ENCODE measurements around the gene NLN. TPM values are rescaled to one million over a fixed set of nuclear protein-coding genes. Genes with fewer than 3 reads are reported as not detected.

NLN gene
- total and polyA plus RNA-seq, 2 experiments from 2014 or later: 16.4 to 24.3 TPM

DNA sequence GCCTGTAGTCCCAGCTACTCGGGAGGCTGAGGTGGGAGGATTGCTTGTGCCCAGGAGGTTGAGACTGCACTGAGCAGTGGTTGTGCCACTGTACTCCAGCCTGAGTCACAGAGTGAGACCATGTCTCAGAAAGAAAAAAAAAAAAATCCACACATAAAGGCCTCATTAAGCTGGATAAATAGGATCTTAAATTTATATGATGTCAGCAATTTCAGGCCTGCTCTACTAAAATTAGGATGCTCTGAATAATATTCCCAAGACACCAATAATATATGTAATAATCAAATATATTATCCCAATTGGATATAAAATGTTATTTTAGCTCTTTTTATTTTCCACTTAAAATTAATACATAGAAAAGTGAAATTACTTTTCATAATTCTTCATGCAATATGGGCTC is 43.6 kb downstream of the NLN start:
- Histone ChIP-seq H3K4me3 (no peak overlapping the region), H3K9me2 (replicated peaks; ENCODE audit: insufficient read depth) (no peaks in the 10 kb centered on the region), H2AFZ (no peak overlapping the region), H4K20me1 (ENCODE audit: insufficient read depth, poor library complexity, severe bottlenecking) (no peaks in the 10 kb centered on the region), H3K9me3 (ENCODE audit: low read depth) (no peaks in the 10 kb centered on the region), H3K27me3 (no peaks in the 10 kb centered on the region), H3K36me3 (replicated peaks; ENCODE audit: insufficient read depth, low read depth) (no peaks in the 10 kb centered on the region), H3K27ac (no peak overlapping the region), H3K79me2 (no peaks in the 10 kb centered on the region), H3K4me1 (ENCODE audit: insufficient read depth) (no peaks in the 10 kb centered on the region), H3K4me2 (no peak overlapping the region)
- WGBS (ENCODE audit: low lambda C conversion rate, missing lambda C conversion rate): 93% methylated on average over 1 of the region's 1 CpG
- TF ChIP-seq CTCF (IDR thresholded peaks at IDR 0.05; ENCODE audit: poor library complexity): no peak
- TF ChIP-seq EZH2 (IDR thresholded peaks at IDR 0.05; ENCODE audit: borderline replicate concordance): no peak
- no peak for TF ChIP-seq EZH2phosphoT487 (IDR thresholded peaks at IDR 0.05; ENCODE audit: low read depth, severe bottlenecking, unreplicated experiment)
- DNase-seq (ENCODE audit: low spot score): no peak

- H4K20me1 ChIP-seq (ENCODE audit: insufficient read depth, poor library complexity, severe bottlenecking): no peaks in the 10 kb centered on the region
- no peak overlapping the region for H3K27ac ChIP-seq
- no peak overlapping the region for H3K4me2 ChIP-seq
- DNase-seq (ENCODE audit: low spot score): no peak
- H2AFZ ChIP-seq: no peak overlapping the region
- H3K4me1 ChIP-seq (ENCODE audit: insufficient read depth): no peaks in the 10 kb centered on the region
- no peaks in the 10 kb centered on the region for H3K9me2 ChIP-seq (replicated peaks; ENCODE audit: insufficient read depth)
- H3K36me3 ChIP-seq (replicated peaks; ENCODE audit: insufficient read depth, low read depth): no peaks in the 10 kb centered on the region
- H3K4me3 ChIP-seq: no peak overlapping the region
- 93% methylated on average over 2 of the region's 2 CpGs for WGBS (ENCODE audit: low lambda C conversion rate, missing lambda C conversion rate)
- no peak for TF ChIP-seq EZH2 (IDR thresholded peaks at IDR 0.05; ENCODE audit: borderline replicate concordance)
- TF ChIP-seq CTCF (IDR thresholded peaks at IDR 0.05; ENCODE audit: poor library complexity): no peak
- no peak for TF ChIP-seq EZH2phosphoT487 (IDR thresholded peaks at IDR 0.05; ENCODE audit: low read depth, severe bottlenecking, unreplicated experiment)
- no peaks in the 10 kb centered on the region for H3K9me3 ChIP-seq (ENCODE audit: low read depth)
- no peaks in the 10 kb centered on the region for H3K79me2 ChIP-seq
- no peaks in the 10 kb centered on the region for H3K27me3 ChIP-seq
These were observed 44.2 kb downstream of the NLN start for GRCh38 chr5:65766175-65766574.

GRCh38 chr5:65766781-65767180 is 44.8 kb downstream of the NLN start:
- H3K79me2 ChIP-seq: no peaks in the 10 kb centered on the region
- no peak for DNase-seq (ENCODE audit: low spot score)
- no peaks in the 10 kb centered on the region for H3K27me3 ChIP-seq
- no peak overlapping the region for H3K27ac ChIP-seq
- H3K4me3 ChIP-seq: no peak overlapping the region
- H3K4me2 ChIP-seq: no peak overlapping the region
- no peak for TF ChIP-seq CTCF (IDR thresholded peaks at IDR 0.05; ENCODE audit: poor library complexity)
- TF ChIP-seq EZH2 (IDR thresholded peaks at IDR 0.05; ENCODE audit: borderline replicate concordance): no peak
- TF ChIP-seq EZH2phosphoT487 (IDR thresholded peaks at IDR 0.05; ENCODE audit: low read depth, severe bottlenecking, unreplicated experiment): no peak
- no peaks in the 10 kb centered on the region for H3K36me3 ChIP-seq (replicated peaks; ENCODE audit: insufficient read depth, low read depth)
- H3K9me3 ChIP-seq (ENCODE audit: low read depth): no peaks in the 10 kb centered on the region
- no peaks in the 10 kb centered on the region for H4K20me1 ChIP-seq (ENCODE audit: insufficient read depth, poor library complexity, severe bottlenecking)
- H3K4me1 ChIP-seq (ENCODE audit: insufficient read depth): no peaks in the 10 kb centered on the region
- WGBS (ENCODE audit: low lambda C conversion rate, missing lambda C conversion rate): 93% methylated on average over 2 of the region's 2 CpGs
- H2AFZ ChIP-seq: no peak overlapping the region
- no peaks in the 10 kb centered on the region for H3K9me2 ChIP-seq (replicated peaks; ENCODE audit: insufficient read depth)

- Histone ChIP-seq H3K27me3 (no peaks in the 10 kb centered on the region), H2AFZ (no peak overlapping the region), H3K9me2 (replicated peaks; ENCODE audit: insufficient read depth) (no peaks in the 10 kb centered on the region), H4K20me1 (ENCODE audit: insufficient read depth, poor library complexity, severe bottlenecking) (no peaks in the 10 kb centered on the region), H3K4me2 (no peak overlapping the region), H3K4me1 (ENCODE audit: insufficient read depth) (no peaks in the 10 kb centered on the region), H3K4me3 (no peak overlapping the region), H3K36me3 (replicated peaks; ENCODE audit: insufficient read depth, low read depth) (no peaks in the 10 kb centered on the region), H3K9me3 (ENCODE audit: low read depth) (no peaks in the 10 kb centered on the region), H3K79me2 (no peaks in the 10 kb centered on the region), H3K27ac (no peak overlapping the region)
- WGBS (ENCODE audit: low lambda C conversion rate, missing lambda C conversion rate): 100% methylated on average over 1 of the region's 1 CpG
- no peak for DNase-seq (ENCODE audit: low spot score)
- TF ChIP-seq CTCF (IDR thresholded peaks at IDR 0.05; ENCODE audit: poor library complexity): no peak
These were observed 45.6 kb downstream of the NLN start for GRCh38 chr5:65767565-65767964.

Measured in hepatocyte (in vitro differentiated cells).